Stimulated activated CD8-positive, alpha-beta memory T cell treated with anti-CD3 and anti-CD28 coated beads, Interleukin-4, amount 100 ng/mL, for 48 hours (primary cell): Measurements from ENCODE around the gene ST6GALNAC5.

ENCODE experiments used
- DNase-seq: peaks from one replicate; pipeline ENCODE4 v3.0.0-alpha.2; 2020

The ST6GALNAC5 gene

DNA sequence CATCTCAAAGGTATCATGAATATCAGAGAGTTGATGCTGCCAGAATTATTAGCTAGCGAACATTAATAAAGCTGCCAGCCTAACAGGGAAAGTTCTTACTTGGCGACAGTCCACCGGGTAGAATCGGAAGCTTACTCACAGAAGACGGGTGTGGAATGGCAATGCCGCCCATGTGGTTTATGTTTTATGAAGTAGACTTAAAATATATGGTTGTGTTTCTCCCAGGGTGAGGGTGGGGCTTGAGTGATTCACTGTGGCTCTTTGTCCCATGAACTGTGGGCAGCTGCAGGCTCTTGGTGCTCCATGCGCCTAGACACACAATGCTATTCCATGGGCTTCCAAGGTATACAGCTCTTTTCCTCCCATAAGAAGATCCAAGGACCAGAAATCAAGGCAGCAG is 189.2 kb downstream of the ST6GALNAC5 start:
- DNase-seq: no peak

- no peak for DNase-seq
Observed at GRCh38 chr1:77057994-77058585, 190.8 kb downstream of the ST6GALNAC5 start.

DNA sequence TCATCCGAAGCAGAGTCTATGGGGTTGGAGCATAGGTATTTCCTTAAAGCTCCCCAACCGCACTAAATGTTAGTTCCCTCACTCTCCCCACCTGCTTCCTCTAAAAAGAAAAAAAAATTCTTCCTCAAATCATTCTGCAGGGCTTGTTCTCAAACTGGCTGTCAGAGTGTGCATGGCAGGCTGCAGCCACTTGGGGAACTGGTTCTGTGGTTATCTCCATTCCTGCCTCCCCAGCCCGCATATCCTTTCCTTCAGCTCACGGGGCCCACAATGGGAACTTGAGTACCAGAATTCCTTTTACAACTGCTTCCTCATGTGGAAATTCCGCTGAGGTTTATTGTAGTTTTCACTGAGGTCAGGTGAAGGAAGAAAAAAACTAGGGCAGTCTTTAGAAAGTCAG is 192.7 kb downstream of the ST6GALNAC5 start:
- DNase-seq: no peak

- no peak for DNase-seq
Observed at GRCh38 chr1:77061162-77061561, 193.9 kb downstream of the ST6GALNAC5 start.

GRCh38 chr1:77063118-77063517 is 195.8 kb downstream of the ST6GALNAC5 start:
- DNase-seq: no peak

GRCh38 chr1:77064246-77064645 is 197.0 kb downstream of the ST6GALNAC5 start:
- DNase-seq: no peak

DNA sequence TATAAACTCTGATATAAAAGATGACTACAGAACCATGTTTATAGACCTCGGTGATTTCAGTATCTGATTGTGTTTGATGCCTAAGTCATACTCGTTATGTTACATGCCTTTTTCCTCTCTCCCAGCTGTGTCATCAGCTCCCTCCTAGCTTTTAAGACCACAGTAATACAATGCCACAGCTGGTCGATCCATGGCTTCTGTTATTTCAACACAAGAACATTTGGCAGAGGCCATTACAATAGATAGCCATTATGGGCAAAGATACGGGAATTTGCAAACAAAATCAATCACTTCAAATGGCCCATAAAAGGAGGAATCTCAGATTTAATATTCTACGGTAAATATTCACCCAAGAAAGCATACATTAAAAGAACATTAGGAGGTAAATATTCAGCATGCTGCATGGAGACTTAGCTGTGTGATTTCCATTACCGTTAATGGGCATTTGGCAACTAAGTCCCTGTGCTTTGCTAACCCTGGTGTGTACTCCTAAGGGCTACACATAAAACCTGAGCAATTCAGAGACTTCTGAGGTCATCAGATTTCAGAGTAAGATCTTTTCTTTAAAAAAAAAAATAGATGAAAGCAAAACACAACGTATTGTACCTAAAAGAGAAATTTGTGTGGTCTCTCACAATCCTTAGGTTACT is 198.5 kb downstream of the ST6GALNAC5 start:
- no peak for DNase-seq

DNA sequence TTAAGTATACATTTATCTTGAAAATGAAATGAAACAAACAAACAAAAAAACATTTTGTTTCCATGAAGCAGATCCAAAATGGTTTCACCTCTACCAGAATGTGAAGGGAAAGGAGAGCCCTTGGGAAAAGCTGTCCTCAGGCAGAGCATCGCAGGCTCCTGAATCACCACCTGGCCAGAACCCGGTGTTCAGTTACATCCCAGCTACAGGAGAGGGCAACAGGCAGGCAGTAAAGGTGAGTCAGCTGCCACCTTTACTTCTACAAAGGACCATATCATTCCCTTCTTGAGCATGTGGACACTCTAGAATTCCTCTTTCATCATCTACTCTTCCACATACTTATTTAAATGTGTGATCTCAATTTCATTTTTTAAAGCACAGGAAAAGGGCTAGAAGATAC is 200.7 kb downstream of the ST6GALNAC5 start:
- DNase-seq: no peak

DNA sequence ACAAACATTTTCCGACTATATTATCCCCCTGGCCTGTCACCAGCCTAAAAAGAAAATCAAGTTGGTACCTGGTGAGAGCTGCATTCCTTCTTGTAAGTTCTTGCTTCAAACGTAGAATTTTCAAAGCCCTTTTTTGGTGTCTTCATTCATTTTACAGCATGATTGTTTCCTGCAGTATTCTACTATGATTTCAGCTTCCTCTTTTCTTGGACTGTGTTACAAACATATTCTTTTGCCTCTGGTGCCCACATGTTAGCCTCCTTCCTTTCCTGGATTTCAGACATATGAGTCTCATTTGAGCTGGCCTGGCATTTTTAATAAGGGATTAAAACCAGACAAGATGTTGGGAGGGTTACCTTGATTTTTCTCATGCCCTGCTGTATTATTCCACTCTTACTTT is 209.5 kb downstream of the ST6GALNAC5 start:
- no peak for DNase-seq

DNA sequence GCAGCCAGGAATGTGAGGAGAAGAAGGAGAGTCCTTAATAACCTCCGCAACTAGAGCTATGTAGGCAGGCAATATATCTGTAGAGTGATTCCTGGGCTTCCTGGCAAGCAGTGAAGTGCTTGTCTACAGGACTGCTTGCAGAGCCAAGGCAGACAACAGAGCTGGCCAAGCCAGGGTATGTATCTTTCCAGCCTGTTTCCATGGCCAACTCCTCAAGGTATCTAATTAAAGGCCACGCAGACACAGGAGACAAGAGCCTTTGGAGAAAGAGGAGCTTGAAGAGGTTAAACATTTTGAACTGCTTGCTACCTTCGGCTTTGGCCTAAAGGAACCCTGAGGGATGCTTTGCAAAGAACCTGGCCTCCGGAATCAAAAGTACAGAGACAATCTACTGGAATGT is 214.6 kb downstream of the ST6GALNAC5 start:
- no peak for DNase-seq

GRCh38 chr1:77084457-77084856 is 217.2 kb downstream of the ST6GALNAC5 start:
- DNase-seq: no peak

GRCh38 chr1:77085109-77085508 is 217.8 kb downstream of the ST6GALNAC5 start:
- DNase-seq: no peak

DNA sequence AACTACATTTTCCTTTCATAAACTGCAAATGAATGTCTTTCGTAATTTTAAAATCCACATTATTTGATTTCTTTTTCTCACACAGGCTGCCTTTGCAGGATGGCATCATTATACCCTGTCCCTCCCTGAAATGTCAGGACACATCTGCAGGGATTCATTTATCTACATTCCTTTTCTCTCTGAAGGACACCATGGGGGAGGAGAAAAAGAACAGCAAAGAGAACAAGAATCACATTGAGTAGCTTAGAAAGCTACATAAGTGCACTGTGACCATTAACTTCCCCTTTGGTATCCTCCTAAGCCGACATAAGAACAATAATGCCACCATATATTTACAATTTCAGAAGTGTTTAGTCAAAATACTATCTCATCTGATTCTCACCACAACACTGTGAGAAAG is 222.5 kb downstream of the ST6GALNAC5 start:
- DNase-seq: no peak

DNA sequence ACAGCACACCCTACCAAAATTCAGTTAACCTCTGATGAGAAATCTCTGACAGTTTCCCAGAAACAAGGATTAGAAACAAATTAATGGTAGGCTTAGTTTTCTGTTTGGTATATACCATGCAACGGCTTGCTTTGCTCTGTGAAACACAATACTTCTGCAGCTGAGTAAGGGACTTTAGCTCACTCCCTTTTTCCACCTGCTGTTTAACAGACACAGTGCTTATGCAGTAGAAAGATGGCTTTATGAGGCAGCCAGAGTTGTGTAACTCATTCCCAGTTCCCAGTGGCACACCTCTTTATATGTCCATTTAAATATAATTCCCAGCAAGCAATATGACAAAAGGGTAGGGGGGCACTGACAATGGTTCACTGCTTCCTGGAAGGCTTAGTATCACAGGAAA is 228.0 kb downstream of the ST6GALNAC5 start:
- no peak for DNase-seq

DNA sequence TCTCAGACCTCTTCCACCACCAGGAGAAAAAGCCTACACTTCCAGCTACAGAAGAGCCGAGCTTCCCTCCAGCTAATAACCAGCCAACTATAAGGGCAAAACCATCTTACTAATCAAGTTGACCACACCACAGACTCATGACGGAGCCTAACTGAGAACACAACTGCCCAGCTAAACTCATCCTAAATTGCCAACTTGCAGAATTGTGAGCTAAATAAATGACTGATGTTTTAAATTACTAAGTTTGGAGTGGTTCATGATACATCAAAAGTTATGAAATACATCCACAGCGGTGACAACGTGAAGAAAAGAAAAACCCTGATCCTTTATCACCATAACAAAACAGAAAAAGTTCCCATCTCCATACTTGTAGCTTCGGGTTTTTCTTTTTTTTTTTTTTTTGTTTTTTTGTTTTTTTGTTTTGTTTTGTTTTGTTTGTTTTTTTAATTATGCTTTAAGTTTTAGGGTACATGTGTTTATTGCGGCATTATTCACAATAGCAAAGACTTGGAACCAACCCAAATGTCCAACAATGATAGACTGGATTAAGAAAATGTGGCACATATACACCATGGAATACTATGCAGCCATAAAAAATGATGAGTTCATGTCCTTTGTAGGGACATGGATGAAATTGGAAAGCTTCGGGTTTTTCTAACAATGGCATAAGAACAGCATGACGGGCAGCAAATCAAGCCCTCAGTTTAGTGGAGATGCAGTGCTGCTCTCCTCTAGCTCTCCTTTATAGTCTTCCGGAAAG is 229.4 kb downstream of the ST6GALNAC5 start:
- no peak for DNase-seq

DNA sequence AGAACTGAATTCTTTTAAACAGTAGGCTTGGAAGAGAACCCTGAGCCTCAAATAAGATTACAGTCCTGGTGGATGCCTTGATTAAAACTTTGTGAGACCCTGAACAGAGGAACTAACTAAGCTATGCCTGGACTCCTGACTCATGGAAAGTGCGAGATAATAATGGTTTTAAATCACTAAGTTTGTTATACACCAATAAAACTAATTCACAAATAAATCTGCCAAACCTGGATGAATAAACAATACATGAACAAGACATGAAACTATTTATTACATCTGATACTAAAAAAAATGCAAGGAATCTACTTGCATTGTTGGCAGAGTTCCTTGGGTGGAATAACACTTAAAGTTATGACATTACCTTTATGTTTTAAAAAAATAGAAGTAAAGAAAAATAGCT is 233.6 kb downstream of the ST6GALNAC5 start:
- DNase-seq: no peak

DNA sequence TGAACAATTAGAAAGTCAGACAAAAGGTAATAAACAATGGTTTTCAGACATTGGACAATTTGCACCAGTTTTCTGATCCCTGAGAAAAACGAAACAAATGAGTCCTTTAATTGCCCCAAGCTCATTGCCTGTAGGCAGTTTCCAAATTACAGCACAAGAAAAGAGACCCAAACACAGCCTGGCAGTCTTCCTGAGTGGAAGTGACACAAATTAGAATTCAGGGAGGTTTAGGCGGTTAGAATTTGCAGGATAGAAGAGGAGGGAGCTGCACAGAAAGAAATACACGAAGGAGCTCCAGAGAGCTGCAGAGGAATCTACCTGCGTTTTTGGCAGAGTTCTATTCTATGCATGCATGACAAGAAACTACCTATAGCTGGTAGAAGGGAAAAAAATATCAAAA is 236.2 kb downstream of the ST6GALNAC5 start:
- no peak for DNase-seq

DNA sequence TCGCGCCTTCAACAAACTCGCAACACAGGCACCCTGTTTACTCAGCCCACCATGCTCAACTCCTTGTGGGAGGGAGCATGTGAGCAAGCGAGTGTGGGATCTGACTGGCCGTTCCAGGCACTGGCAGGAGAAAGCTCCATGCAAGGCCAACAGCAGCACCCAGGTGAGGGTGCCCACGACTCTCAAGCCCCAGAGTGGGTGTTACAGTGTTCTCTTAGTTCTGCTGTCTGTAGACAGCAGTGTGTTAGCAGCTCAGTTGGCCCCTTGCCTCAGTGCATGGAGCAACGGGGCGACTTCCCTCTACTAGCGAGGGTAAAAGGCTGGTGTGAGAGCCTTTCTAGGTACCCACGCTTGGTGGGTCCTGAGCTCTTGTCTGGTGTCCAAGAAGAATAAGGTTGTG is 237.4 kb downstream of the ST6GALNAC5 start:
- no peak for DNase-seq
